ENCODE data around the gene COL4A4. TPM values are rescaled to one million over a fixed set of nuclear protein-coding genes. Genes with fewer than 3 reads are reported as not detected.

Gene COL4A4
- total RNA-seq, 1 donor from 2014 or later, result 5.2 TPM

- no peak for TF ChIP-seq CTCF (conservative IDR thresholded peaks at IDR 0.05; ENCODE audit: low read depth, low read length)
- no peak overlapping the region for H3K4me3 ChIP-seq (ENCODE audit: low read depth, low read length)
- DNase-seq (ENCODE audit: low read depth), result no peak
These were observed 11.8 kb downstream of the COL4A4 start for GRCh38 chr2:227152093-227152766.

GRCh38 chr2:227150222-227150936 lies 13.6 kb downstream of the COL4A4 start:
- no peak for DNase-seq (ENCODE audit: low read depth)
- H3K4me3 ChIP-seq (ENCODE audit: low read depth, low read length), result no peak overlapping the region
- no peak for TF ChIP-seq CTCF (conservative IDR thresholded peaks at IDR 0.05; ENCODE audit: low read depth, low read length)

GRCh38 chr2:227148106-227148505 lies 15.9 kb downstream of the COL4A4 start:
- no peak overlapping the region for H3K4me3 ChIP-seq (ENCODE audit: low read depth, low read length)
- no peak for TF ChIP-seq CTCF (conservative IDR thresholded peaks at IDR 0.05; ENCODE audit: low read depth, low read length)
- DNase-seq (ENCODE audit: low read depth), result no peak

- no peak for TF ChIP-seq CTCF (conservative IDR thresholded peaks at IDR 0.05; ENCODE audit: low read depth, low read length)
- H3K4me3 ChIP-seq (ENCODE audit: low read depth, low read length), result no peak overlapping the region
- DNase-seq (ENCODE audit: low read depth), result no peak
These were observed 17.0 kb downstream of the COL4A4 start for GRCh38 chr2:227147023-227147422.

- no peak for DNase-seq (ENCODE audit: low read depth)
- TF ChIP-seq CTCF (conservative IDR thresholded peaks at IDR 0.05; ENCODE audit: low read depth, low read length), result no peak
- H3K4me3 ChIP-seq (ENCODE audit: low read depth, low read length), result no peak overlapping the region
These were observed 17.5 kb downstream of the COL4A4 start for GRCh38 chr2:227146456-227146855.

- no peak overlapping the region for H3K4me3 ChIP-seq (ENCODE audit: low read depth, low read length)
- DNase-seq (ENCODE audit: low read depth), result no peak
- no peak for TF ChIP-seq CTCF (conservative IDR thresholded peaks at IDR 0.05; ENCODE audit: low read depth, low read length)
These were observed 20.1 kb downstream of the COL4A4 start for GRCh38 chr2:227143895-227144294.

GRCh38 chr2:227141301-227141700 lies 22.7 kb downstream of the COL4A4 start:
- DNase-seq (ENCODE audit: low read depth), result no peak
- no peak for TF ChIP-seq CTCF (conservative IDR thresholded peaks at IDR 0.05; ENCODE audit: low read depth, low read length)
- H3K4me3 ChIP-seq (ENCODE audit: low read depth, low read length), result no peak overlapping the region
